Caki2 (cell line): ENCODE results near the gene TRIM43. TPM values are rescaled to one million over a fixed set of nuclear protein-coding genes. Genes with fewer than 3 reads are reported as not detected.
"Not testable (repeated sequence)": the region's sequence is repeated elsewhere in the genome, so short reads cannot be mapped to it uniquely, and the experiment has no call there.

Experiments used
- DNase-seq: peaks from one replicate; pipeline ENCODE4 v3.0.0-alpha.2; 2015; ENCODE audit warnings: low read depth
- in situ Hi-C: cut with HindIII; loops from 2 replicates; pipeline ENCODE4 v1.10.0; 2016; ENCODE audit warnings: low sequenced_read_pairs, low pct_unique_long_range_greater_than_20kb, mixed read lengths
- total RNA-seq: library from RNA; depleted of rRNA; stranded (reverse); fragments of >200 nt; shearing (Covaris generic); gene quantifications from 2 replicates; pipeline ENCODE4 v1.2.3, GENCODE V29; 2014; ENCODE audit warnings: low replicate concordance; rRNA removed

TRIM43 gene
- total RNA-seq, 1 experiment from 2014 or later: not detected

GRCh38 chr2:95630987-95631386, 39.2 kb downstream of the TRIM43 start:
- in situ Hi-C loops, DNase-seq: not testable (repeated sequence)

- in situ Hi-C loops, DNase-seq: not testable (repeated sequence)
These were observed 41.9 kb downstream of the TRIM43 start for GRCh38 chr2:95633626-95634259.

GRCh38 chr2:95640515-95641288, 48.9 kb downstream of the TRIM43 start:
- DNase-seq, in situ Hi-C loops: not testable (repeated sequence)

- in situ Hi-C loops, DNase-seq: not testable (repeated sequence)
These were observed 49.4 kb downstream of the TRIM43 start for GRCh38 chr2:95641289-95641575.

- DNase-seq, in situ Hi-C loops: not testable (repeated sequence)
These were observed 50.0 kb downstream of the TRIM43 start for GRCh38 chr2:95641787-95642186.

- DNase-seq, in situ Hi-C loops: not testable (repeated sequence)
These were observed 50.6 kb downstream of the TRIM43 start for GRCh38 chr2:95642360-95642759.

GRCh38 chr2:95642951-95643350, 51.1 kb downstream of the TRIM43 start:
- in situ Hi-C loops, DNase-seq: not testable (repeated sequence)

- in situ Hi-C loops, DNase-seq: not testable (repeated sequence)
These were observed 53.5 kb downstream of the TRIM43 start for GRCh38 chr2:95645312-95645711.

GRCh38 chr2:95646274-95646994, 54.6 kb downstream of the TRIM43 start:
- DNase-seq, in situ Hi-C loops: not testable (repeated sequence)

- DNase-seq, in situ Hi-C loops: not testable (repeated sequence)
These were observed 57.2 kb downstream of the TRIM43 start for GRCh38 chr2:95648894-95649544.

Other genes with a start within 250 kb of the TRIM43 start
- gene FAHD2A, start 189.3 kb upstream of the TRIM43 start, total RNA-seq: 51.3 and 99.1 TPM in 2 replicates
- gene TRIM43B, start 107.2 kb upstream of the TRIM43 start, total RNA-seq: not detected in 2 replicates